DMS 273 (cell line): ENCODE data around the gene LGMN.

Source experiments
- DNase-seq: peaks from one replicate; lab custom pipeline; 2025; ENCODE audit not compliant: unreplicated experiment; lab: John Stamatoyannopoulos, UW

Gene LGMN

DNA sequence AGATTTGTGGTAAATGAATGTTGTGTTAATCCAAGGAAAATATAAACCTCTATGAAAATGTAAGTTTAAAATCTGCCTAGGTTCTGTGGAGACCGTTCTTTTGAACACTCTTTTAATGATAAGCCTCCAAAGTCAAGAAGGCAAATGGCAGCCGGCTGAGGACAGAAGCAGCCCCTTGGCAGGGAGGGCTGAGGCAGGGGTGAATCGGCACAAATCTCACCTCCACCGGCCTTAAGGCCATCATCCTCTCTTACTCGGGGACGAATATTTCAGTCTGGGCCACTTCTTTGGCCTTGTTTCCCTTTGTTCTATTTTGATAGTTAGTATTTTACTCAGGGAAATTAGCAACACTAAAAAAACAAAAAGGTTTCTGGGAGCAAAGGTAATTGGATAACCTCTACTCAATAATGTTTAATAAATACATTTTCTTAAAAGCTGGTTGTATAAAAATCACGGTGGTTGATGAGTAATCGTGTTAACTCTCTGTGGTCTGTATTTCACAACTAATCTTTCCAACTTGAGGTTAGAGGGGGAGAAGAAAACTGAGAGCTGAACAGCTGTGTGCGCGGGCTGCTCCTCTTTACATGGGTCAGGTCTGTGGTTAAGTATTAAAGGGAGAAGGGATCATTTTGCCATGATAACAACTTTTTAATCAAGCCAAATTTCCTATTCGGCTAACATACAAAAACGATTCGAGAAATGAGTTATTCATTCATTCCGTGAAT, 18.6 kb downstream of the LGMN start:
- DNase-seq: no peak

DNA sequence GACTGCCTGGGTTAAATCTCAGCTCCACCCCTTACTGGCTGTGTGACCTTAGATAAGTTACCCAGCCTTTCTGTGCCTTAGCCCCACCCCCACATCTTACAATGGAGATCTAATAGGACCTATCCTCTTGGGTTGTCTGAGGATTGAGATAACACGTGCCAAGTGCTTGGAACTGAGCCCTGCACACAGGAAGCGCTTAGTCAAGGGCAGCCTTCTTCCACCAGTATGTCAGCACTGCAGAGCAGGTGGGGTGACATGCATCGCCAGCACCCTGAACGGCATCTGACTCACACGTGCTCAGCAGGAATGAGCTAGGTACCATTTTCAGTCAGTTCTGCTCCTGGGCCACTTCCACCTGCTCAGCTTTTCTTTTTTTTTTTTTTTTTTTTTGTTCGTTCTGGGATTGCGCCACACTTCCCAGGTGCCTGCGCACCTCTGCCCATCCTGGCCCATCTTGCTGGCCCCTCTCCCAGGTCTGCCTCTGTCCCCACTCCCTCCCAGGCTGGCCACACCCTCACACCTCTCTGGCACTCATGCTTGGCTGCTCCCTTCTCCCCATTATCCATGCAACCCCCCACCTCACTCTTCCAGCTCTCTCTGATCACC, 19.6 kb downstream of the LGMN start:
- DNase-seq: peak; percentile 12

DNA sequence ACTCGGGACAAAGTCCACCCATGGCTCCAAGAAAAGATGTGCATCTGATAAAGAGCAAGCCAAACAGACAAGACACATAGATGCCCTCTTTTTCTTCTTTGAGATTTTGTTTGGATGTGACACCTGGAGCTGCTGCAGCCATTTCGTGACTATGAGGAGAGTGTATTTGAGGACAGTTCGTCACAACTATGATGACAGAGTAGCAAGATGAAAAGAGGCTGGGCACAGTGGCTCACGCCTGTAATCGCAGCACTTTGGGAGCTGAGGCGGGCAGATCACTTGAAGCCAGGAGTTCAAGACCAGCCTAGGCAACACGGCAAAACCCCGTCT, 21.5 kb downstream of the LGMN start:
- DNase-seq: no peak

DNA sequence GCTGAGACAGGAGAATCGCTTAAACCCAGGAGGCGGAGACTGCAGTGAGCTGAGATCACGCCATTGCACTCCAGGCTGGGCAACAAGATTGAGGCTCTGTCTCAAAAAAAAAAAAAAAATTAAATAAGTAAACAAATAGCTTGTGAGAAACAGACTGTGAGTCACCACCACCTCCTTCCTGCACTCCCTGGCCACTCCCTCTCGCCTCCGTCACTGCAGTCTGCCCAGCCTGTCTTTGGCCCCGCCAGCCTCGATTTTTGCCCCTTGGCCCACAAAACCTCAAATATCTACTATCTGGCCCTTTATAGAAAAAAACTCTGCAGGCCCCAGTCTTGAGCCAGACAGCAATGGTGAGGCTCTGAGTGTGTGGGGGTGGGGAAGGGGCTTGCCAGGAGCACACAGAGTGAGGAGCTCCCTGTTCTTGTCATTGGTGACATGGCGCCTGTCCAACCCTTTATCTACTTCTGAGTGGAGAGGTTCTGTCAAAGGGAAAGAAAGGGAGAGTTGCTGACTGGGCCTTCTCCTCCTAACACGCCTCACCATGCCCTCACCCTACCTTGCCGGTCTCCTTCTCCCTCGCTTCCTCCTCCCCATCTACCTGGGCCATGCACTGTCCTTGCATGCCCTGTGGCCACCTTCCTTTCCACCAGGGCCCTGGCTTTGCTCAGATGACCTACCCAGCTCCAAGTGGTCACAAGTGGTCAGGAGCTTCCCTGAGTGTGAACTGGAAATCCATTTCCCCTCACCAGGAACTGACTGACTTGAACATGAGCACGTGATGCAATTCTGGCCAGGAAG, 22.1 kb downstream of the LGMN start:
- no peak for DNase-seq

DNA sequence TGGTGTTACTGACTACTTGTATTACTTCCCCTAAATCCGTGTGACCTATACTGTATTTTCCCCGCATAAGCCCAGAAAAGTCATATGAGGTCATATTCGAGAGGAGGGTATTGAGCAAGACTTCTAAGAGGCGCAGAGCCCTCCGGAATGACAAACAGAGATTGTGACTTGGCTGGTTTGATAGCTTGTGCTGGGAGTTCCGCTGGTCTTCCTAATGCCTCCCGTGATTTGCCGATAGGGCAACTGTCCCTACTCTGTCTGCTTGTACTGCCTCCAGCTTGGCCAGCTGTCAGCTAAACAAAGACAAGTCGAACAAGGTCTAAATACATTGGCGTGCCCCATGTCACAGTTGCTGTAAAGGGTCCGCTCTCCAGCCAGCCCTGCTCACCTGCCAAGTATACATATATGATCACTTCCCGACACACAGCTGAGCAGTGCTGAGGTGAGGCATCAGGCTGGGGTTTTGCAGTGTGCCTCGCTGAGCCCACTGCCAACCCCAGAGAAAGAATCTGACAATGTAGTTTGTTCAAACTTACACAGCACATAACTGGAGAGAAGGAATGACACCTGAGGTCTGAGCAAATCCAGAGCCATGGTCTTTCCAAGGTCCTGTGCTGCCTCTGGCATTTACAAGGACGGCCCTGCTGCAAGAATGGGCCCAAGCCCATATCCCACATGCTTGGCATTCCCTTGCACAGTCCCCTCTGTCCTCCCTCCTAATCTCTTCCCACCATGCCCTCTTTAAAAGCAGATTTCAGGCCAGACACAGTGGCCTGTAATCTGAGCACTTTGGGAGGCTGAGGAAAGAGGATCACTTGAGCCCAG, 23.7 kb downstream of the LGMN start:
- DNase-seq: no peak

DNA sequence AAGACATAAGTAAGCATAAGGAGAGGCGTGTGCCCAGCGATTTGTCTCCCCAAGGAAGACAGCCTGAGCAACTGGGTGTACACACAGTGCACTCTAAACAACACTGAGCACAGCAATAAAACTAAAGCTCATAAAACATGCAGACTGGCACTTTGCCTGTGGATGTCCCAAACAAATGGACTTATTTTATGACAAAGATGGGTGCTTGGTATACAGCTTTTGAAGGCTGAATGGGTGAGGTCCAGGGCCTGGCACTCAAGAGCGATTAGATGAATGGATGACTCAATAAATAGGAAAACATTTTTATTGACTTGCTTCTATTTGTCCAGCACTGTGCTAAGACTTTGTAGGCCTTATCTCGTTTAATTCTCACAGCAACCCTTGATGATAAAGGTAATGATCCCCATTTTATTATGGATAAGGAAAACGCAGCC, 28.5 kb downstream of the LGMN start:
- DNase-seq: no peak

DNA sequence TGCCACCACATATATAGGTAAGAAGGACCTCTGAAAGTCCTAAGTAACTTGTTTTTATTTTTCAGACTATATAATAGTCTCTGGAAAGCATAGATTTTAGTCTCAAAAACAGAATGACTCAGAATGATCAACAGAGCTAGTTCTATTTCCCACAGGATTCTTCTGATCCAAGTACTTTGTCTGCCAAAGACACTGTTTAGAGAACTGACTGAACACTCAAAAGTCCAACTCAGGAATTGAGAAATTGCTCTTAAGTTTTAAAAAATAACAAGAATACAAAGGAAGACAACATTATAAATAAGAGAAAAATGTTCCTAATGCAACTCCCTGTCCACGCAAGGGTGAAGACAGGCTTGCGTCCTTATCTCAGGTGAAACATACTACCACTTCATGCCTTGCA, 29.0 kb downstream of the LGMN start:
- DNase-seq: no peak

DNA sequence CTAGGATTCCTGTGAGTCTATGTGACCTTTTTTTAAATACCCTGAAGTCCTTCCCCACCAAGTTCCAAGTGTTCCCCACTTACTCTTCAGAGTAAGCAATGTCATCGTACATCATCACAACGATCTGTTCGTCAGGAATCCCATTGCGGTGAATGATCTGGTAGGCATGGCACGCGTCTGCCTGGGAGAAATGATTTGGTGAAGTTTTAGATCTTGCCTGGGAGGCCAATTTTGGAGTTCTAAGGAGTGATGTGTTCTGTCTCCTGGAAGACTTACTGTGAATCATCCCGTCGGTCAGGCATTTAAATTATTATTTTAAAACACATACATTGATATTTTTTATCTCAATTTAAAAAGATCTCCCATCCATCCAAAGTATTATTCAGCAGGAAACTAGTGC, 29.8 kb downstream of the LGMN start:
- DNase-seq: no peak

DNA sequence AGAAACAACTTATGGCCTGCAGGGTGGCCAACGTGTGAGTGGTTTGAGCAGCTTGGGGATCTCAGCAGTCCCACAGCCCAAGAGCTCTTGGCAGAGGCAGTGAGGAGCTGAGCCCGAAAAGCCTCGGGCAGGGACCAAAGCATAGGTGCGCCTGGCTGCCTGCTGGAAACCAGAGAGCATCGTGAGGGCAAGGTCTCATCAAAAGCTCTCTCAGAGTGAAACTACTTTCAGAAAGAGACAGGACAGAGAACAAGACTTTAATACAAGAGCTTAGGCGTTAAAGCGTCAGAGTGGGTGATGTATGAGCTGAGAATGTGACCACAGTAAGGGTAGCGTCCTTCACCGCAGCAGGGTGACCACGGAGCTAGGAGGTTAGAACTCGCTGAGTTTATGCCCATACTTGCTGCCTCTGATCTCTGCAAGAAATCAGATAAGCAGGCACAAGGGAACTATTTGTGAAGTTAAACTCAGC, 30.8 kb downstream of the LGMN start:
- DNase-seq: no peak

DNA sequence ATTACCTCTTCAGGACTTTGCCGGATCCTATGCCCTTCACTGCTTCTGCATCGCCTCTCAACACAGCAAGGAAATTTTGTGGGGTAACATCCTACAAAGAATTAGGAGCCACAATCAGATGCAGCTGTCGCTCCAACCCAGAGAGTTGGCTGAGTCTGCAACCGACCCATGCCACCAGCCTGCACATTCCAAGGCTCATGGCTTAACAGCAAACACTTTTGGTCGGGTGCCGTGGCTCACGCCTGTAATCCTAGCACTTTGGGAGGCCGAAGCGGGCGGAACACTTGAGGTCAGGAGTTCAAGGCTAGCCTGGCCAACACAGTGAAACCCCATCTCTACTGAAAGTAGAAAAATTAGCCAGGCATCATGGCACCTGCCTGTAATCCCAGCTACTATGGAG, 32.3 kb downstream of the LGMN start:
- no peak for DNase-seq

DNA sequence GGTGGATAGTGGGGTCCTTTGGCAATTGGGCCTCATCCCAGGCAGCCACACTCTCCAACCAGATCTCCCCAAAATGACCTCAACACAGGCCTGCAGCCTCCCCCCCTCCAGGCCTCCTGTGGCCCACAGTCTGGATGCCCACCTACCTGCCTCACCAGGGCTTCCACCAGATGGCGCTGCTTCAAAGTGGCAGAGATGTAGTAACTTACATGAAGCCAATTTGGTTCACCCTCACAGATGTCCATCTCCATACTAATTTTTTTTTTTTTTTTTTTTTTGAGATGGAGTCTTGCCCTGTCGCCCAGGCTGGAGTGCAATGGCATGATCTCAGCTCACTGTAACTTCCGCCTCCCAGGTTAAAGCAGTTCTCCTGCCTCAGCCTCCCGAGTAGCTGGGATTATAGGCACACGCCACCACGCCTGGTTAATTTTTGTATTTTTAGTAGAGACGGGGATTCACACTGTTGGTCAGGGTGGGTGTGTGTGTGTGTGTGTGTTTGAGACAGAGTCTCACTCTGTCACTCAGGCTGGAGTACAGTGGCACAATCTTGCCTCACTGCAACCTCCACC, 33.6 kb downstream of the LGMN start:
- peak; percentile 85 for DNase-seq

DNA sequence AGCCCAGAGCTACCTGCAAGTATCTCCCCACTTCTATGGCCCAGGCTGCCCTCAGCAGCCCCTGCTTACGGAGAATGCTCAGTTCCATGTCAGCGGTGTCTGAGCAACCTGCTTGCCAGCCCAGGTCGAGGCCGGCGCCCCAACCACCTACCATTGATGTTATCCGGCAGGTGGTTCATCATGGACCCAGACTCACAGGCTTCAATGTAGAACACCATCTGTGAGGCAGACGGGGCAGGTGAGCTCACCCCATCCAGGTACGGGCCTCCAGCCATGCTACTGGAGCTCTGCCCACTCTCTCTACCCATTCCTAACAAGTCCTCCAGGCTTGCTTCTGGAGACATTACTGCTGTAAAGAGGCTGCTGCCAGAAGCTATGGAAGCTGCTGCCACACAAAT, 35.8 kb downstream of the LGMN start:
- no peak for DNase-seq

DNA sequence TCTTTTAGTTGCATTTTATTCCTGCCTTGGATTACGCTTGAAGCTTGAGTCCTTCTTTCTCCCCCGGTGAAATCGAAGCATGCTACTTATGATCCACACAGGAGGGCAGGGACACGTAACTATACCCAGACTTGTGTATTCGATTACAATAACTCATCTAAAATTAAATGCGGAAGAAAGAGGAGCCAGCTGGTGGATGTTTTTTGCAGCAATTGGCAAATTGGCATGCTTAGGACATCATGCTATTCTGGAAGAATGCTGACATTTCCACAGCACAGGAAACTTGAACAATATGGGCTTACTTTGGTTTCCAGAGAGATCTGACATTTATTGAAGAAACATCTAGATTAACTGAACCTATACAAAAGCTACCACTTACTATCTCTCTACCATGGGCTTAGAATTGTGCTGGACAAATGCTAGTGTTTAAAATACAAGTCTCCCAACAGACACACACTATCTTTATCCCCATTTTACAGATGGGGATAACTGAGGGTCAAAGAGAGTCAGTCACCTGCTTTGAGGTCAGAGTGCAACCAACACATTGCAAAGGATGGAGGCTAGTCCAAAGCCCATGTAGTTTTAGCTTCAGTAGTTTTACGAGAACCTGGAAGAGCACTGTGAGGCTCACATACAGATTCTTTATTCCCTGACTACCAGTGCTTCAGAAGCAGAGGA, 36.3 kb downstream of the LGMN start:
- DNase-seq: no peak

DNA sequence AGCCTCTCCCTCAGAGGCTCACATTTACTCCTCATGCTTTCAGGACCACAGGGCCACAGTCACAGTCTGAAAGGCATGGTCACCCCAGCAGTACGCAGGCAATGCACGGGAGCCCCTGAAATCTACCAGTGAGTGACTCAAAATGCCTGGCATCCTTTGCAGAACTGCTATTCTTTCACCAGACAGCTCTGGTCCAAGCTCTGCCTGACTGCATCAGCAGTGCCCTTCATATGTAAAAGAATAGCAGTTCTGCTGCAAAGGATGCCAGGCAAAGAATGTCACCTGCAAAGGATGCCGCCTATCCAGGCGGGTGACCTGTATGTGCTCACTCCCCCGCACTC, 38.5 kb downstream of the LGMN start:
- no peak for DNase-seq

DNA sequence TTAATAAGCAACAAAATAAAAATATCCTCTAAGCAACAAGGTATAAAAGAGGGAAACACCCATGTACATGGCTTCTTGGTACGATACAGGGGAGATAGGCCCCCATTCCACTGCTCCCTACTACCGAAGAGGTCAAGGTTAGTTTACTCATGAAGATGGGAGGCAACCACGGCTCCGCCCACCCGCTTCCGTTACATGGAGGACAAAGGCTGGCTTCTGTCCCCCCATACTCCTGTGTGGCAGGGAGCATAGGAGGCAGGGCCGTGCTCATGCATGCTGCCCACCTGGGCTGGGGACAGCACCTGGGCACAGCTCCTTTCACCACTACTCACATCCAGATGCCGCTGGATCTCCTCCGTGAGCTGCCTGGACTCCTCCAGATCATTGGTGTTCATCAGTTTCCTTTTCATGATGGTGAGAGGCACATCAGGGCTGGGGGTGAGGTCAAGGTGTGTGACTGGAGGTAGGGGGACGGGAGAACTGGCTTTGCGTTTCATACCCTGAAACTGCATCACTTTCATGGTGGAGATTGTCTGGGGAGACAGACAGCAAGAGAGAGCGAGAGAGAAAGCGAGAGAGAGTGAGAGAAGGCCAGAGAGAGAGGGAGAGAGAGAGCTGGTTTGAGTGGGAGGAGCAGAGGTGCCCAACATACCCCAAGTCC, 39.0 kb downstream of the LGMN start:
- no peak for DNase-seq

DNA sequence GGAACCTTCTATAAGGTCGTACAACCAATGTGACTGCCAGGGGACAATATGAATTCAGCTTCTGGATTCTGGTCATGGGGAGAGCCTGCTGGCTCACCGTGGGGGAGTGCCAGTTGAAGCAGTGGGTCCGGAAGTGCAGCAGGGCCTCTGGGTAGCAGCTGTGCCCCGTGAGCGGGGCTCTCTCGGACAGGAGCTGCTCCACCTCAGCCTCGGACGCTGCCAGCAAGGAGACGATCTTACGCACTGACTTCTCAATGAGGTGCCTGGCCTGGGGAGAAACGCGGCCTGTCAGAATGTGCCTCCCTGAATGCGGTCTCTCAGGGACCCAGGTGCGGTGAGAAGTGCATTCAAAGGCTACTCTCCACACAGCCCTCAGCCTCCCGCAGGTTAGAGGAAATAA, 42.0 kb downstream of the LGMN start:
- DNase-seq: no peak

DNA sequence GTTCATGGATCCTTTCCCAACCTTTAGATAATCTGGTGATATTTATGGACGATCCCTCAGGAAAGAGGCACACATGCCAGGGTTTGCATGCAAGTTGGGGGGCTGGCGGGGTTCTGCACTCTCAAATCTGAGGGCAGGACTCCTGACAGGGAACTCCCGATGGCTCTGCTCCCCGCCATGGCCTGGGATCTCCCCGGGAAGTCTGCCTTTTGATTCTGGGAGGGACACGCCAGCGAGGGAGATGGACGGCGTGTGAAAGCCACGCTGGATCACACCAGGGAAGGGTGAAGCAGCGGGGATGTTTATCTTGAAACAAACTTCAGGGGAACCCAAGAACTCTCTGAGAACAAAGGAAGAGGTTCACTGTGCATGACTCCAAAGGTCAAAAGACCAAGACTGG, 43.6 kb downstream of the LGMN start:
- DNase-seq: no peak

DNA sequence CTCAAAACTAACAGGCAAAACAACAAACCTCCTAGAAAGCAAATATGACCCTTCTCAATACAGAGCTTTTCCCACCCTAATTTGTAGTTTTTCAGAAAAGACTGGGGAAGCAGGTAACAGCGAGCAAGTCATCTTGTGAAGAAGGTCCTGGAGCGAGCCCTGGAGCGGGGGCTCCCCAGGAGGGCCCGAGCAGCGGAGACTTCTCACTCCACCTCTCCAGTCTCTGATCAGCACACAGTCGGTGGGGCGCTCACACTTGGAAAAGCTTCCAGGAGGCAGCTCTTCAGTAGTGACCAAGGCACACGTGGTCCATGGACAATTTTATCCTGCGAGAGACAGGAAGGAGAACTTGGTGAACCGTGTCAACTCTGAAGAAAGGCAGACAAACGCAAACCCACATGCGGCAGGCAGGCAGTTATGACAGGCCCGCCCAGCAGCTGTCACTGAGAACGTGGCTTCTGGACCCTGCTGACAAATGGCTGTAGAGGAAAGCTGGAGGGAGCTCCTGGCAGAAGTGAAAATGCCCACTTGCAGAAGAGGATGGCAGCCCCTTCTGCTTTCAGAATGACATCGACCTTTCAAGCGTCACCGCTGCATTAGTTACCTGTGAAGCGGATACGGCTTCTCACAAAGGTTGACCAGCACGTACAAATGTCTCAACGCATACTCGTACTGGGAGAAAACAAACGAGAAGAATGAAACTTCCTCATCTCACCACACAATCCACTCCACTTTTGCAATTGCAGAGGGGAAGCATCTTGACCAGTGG, 44.2 kb downstream of the LGMN start:
- no peak for DNase-seq

DNA sequence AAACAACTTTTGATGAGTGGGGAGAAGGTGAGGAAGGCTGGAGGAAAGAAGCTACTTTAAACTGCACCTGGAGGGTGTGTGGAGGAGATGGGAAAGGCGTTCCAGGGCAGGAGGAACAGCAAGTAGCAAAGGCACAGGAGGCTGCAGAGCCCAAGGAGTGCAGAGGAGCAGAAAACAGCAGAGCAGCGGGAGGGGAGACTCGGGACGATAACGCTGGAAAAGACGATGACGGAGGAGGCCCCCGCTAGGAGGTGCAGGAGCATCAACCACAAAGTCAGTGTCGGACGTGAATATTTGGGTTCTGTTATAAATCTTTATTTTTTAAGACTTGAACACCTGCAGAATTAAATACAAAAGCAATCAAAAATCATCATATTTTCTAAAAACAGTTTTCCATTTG, 44.9 kb downstream of the LGMN start:
- DNase-seq: no peak
